ENCODE results near the gene SEC63.

DNA sequence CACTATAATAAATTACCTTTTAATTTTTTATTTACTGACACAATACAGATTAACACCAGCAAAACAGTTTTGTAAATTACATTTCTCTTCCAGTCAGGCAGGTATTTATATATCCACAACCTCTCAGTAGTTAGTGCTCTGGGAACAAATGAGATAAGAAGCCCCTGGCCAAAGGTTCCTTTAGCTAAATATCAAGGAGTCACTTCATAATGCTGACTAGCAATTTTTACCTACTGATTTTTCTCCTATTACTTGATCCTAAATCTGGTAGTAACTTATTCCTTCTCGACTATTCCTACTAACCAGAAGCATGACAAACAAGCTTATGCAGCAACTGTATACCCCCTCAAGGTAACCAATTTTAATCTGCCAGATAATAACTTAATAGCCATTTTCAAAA lies 46.3 kb downstream of the SEC63 start:
- TF ChIP-seq, protein P1, sequence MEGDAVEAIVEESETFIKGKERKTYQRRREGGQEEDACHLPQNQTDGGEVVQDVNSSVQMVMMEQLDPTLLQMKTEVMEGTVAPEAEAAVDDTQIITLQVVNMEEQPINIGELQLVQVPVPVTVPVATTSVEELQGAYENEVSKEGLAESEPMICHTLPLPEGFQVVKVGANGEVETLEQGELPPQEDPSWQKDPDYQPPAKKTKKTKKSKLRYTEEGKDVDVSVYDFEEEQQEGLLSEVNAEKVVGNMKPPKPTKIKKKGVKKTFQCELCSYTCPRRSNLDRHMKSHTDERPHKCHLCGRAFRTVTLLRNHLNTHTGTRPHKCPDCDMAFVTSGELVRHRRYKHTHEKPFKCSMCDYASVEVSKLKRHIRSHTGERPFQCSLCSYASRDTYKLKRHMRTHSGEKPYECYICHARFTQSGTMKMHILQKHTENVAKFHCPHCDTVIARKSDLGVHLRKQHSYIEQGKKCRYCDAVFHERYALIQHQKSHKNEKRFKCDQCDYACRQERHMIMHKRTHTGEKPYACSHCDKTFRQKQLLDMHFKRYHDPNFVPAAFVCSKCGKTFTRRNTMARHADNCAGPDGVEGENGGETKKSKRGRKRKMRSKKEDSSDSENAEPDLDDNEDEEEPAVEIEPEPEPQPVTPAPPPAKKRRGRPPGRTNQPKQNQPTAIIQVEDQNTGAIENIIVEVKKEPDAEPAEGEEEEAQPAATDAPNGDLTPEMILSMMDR (IDR thresholded peaks at IDR 0.05) = no peak
- TF ChIP-seq POLR2A (IDR thresholded peaks at IDR 0.05) = no peak
